CD14-positive monocyte (primary cell): Measurements from ENCODE around the gene MIPOL1. TPM values are rescaled to one million over a fixed set of nuclear protein-coding genes. Genes with fewer than 3 reads are reported as not detected.

Experiments used
- DNase-seq, 3 donors: peaks; one replicate each; pipeline ENCODE4 v3.0.0-alpha.2; 2011 to 2022
- H2AFZ ChIP-seq: 2 replicates; pipeline ENCODE4 v1.6.0; 2012; ENCODE audit warnings: mild to moderate bottlenecking, low read depth, low read length, inconsistent platforms; ENCODE audit not compliant: insufficient read depth, poor library complexity, severe bottlenecking
- H3K27ac ChIP-seq, 2 donors: 1 replicate in 1 of 2; 2 replicates in 1 of 2; pipeline ENCODE4 v1.5.1; 2012 to 2013; ENCODE audit warnings: low read length in 2 of 2, control low read depth in 1 of 2, inconsistent platforms in 1 of 2, low read depth in 1 of 2, mild to moderate bottlenecking in 1 of 2
- H3K27me3 ChIP-seq, 2 donors: one replicate each; pipeline versions ENCODE4 v1.6.0 to v1.6.1; 2011 to 2013; ENCODE audit warnings: low read length in 2 of 2; ENCODE audit not compliant: control insufficient read depth in 2 of 2, insufficient read depth in 2 of 2
- H3K36me3 ChIP-seq, 2 donors: replicated peaks in 1 of 2; 1 replicate in 1 of 2; 2 replicates in 1 of 2; pipeline versions ENCODE4 v1.5.1 to v1.6.1; 2012 to 2013; ENCODE audit warnings: low read length in 2 of 2, control low read depth in 1 of 2, inconsistent platforms in 1 of 2, mild to moderate bottlenecking in 1 of 2; ENCODE audit not compliant: insufficient read depth in 2 of 2, control insufficient read depth in 1 of 2
- H3K4me1 ChIP-seq, 2 donors: 1 replicate in 1 of 2; 2 replicates in 1 of 2; pipeline versions ENCODE4 v1.5.1 to v1.6.1; 2012 to 2013; ENCODE audit warnings: low read length in 2 of 2, control low read depth in 1 of 2, inconsistent platforms in 1 of 2, mild to moderate bottlenecking in 1 of 2, moderate library complexity in 1 of 2; ENCODE audit not compliant: insufficient read depth in 2 of 2, control insufficient read depth in 1 of 2
- H3K4me2 ChIP-seq: replicated peaks from 2 replicates; pipeline ENCODE3; 2012; ENCODE audit warnings: low read length, moderate library complexity, mild to moderate bottlenecking; ENCODE audit not compliant: poor library complexity, severe bottlenecking; ENCODE audit errors: extremely low read depth
- H3K4me3 ChIP-seq, 3 experiments: fragments of 200-600 bp in 1 of 3; sonication (generic) in 1 of 3; replicated peaks in 1 of 3; 1 replicate in 2 of 3; 2 replicates in 1 of 3; pipeline ENCODE4 v1.5.1; 2011 to 2013; ENCODE audit warnings: low read length in 3 of 3, mild to moderate bottlenecking in 3 of 3, control low read depth in 2 of 3, low read depth in 2 of 3, inconsistent platforms in 1 of 3, moderate library complexity in 1 of 3
- H3K79me2 ChIP-seq: 2 replicates; pipeline ENCODE4 v1.6.0; 2012; ENCODE audit warnings: mild to moderate bottlenecking, control low read depth, inconsistent platforms, low read length, moderate library complexity; ENCODE audit not compliant: insufficient read depth
- H3K9ac ChIP-seq: 2 replicates; pipeline ENCODE4 v1.6.0; 2017; ENCODE audit warnings: low read length, mild to moderate bottlenecking; ENCODE audit not compliant: insufficient read depth, poor library complexity, severe bottlenecking
- H3K9me3 ChIP-seq, 2 donors: replicated peaks in 1 of 2; 1 replicate in 1 of 2; 2 replicates in 1 of 2; pipeline versions ENCODE4 v1.5.1 to v1.6.1; 2012 to 2013; ENCODE audit warnings: low read length in 2 of 2, control low read depth in 1 of 2; ENCODE audit not compliant: control insufficient read depth in 1 of 2, insufficient read depth in 1 of 2
- H4K20me1 ChIP-seq: 2 replicates; pipeline ENCODE4 v1.6.0; 2012; ENCODE audit warnings: mild to moderate bottlenecking, low read length, control low read depth, moderate library complexity; ENCODE audit not compliant: insufficient read depth
- H3K27ac Mint-ChIP-seq, 7 donors: one replicate each; pipeline ENCODE4 v1.8.0; 2020; ENCODE audit warnings: mild to moderate bottlenecking in 7 of 7, mixed read lengths in 7 of 7, moderate library complexity in 6 of 7, inconsistent platforms in 2 of 7
- H3K27me3 Mint-ChIP-seq, 3 donors: one replicate each; pipeline ENCODE4 v1.8.0; 2021 to 2022; ENCODE audit warnings: low read depth in 3 of 3, mild to moderate bottlenecking in 3 of 3, mixed read lengths in 3 of 3, moderate library complexity in 3 of 3, inconsistent platforms in 1 of 3
- H3K36me3 Mint-ChIP-seq, 2 donors: one replicate each; pipeline ENCODE4 v1.8.0; 2020; ENCODE audit warnings: mixed read lengths in 2 of 2, inconsistent platforms in 1 of 2, mild to moderate bottlenecking in 1 of 2
- H3K4me1 Mint-ChIP-seq: one replicate; pipeline ENCODE4 v1.8.0; 2020; ENCODE audit warnings: mild to moderate bottlenecking, mixed read lengths
- H3K4me3 Mint-ChIP-seq, 2 donors: one replicate each; pipeline ENCODE4 v1.8.0; 2020; ENCODE audit warnings: mild to moderate bottlenecking in 2 of 2, mixed read lengths in 2 of 2, moderate library complexity in 1 of 2
- H3K9me3 Mint-ChIP-seq, 7 donors: one replicate each; pipeline ENCODE4 v1.8.0; 2020 to 2022; ENCODE audit warnings: mixed read lengths in 7 of 7, mild to moderate bottlenecking in 6 of 7, moderate library complexity in 6 of 7, inconsistent platforms in 2 of 7
- WGBS: methylation state at CpG from one replicate; pipeline ENCODE4 v1.1.5; 2013; ENCODE audit warnings: missing lambda C conversion rate; ENCODE audit not compliant: insufficient coverage; 5-methylcytosine and 5-hydroxymethylcytosine counted together
- intact Hi-C, 2 donors: fragments of 100-400 bp; cut with micrococcal nuclease; formaldehyde crosslinking; loops; one replicate each; pipeline versions ENCODE4 v1.15.0 to v1.15.1; 2023
- polyA plus RNA-seq, 3 donors: library from polyadenylated mRNA; depleted of rRNA in 1 of 3; unstranded in 2 of 3; stranded (reverse) in 1 of 3; fragments of 300-500 nt in 2 of 3; fragments of >200 nt in 1 of 3; fragmentation: Illumina TruSeq in 2 of 3; gene quantifications; 1 replicate in 2 of 3; 2 replicates in 1 of 3; pipeline ENCODE4 v1.2.3, GENCODE V29; 2012 to 2021
- TF ChIP-seq, protein P1 (sequence below): fragments of 200-600 bp; IDR thresholded peaks from one replicate; pipeline ENCODE4 v1.8.0; 2022; ENCODE audit warnings: antibody characterized with exemption, mild to moderate bottlenecking

The MIPOL1 gene
- polyA plus RNA-seq, 3 donors, result not detected

DNA sequence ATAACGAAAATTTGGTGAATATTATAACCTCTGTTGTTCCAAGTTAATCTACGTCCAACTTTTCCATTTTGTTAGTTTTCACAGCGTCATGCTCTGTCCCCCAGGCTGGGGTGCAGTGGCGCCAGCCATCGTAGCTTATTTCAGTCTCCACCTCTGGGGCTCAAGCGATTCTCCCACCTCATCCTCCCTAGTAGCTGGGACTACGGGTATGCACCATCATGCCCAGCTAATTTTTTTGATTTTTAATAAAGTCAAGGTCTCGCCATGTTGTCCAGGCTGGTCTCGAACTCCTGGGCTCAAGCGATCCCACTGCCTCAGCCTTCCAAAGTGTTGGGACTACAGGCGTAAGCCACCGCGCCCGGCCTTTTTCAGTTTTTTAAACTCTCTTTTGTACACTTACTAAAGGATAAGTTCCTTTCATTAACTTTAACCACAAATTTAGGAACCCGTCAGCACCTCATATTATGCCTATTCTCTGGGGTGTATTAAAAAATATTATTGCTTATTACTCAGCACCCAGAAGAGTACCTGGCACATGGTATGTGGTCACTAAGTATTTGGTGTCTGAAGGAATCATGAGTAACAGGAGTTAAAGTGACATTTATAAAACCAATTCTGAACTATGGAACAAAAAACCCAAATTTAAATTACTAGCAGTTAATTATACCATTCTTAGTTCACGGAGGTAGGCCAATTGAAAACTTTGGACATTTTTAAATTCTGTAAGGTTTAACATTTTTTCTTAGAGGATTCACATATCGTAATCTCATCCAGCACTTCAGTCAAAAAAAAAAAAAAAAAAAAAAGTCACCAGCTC is 925 bp upstream of the MIPOL1 start:
- DNase-seq, result no peak
- TF ChIP-seq, protein P1, sequence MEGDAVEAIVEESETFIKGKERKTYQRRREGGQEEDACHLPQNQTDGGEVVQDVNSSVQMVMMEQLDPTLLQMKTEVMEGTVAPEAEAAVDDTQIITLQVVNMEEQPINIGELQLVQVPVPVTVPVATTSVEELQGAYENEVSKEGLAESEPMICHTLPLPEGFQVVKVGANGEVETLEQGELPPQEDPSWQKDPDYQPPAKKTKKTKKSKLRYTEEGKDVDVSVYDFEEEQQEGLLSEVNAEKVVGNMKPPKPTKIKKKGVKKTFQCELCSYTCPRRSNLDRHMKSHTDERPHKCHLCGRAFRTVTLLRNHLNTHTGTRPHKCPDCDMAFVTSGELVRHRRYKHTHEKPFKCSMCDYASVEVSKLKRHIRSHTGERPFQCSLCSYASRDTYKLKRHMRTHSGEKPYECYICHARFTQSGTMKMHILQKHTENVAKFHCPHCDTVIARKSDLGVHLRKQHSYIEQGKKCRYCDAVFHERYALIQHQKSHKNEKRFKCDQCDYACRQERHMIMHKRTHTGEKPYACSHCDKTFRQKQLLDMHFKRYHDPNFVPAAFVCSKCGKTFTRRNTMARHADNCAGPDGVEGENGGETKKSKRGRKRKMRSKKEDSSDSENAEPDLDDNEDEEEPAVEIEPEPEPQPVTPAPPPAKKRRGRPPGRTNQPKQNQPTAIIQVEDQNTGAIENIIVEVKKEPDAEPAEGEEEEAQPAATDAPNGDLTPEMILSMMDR, result no peak
- Mint-ChIP-seq H3K4me3 (peak overlapping the region; percentile 57 to 87), H3K27me3 (peaks cover 21 to 34% (median 28%) of the 10 kb centered on the region in 3 donors), H3K9me3 (peaks cover 0 to 8% (median 0%) of the 10 kb centered on the region in 7 donors), H3K36me3 (no peaks in the 10 kb centered on the region), H3K4me1 (peaks cover 12% of the 10 kb centered on the region), H3K27ac (no peak overlapping the region)
- WGBS, result 93% methylated on average over 9 of the region's 17 CpGs
- Histone ChIP-seq H3K27ac (no peak overlapping the region), H4K20me1 (no peaks in the 10 kb centered on the region), H3K36me3 (no peaks in the 10 kb centered on the region), H3K9ac (no peak overlapping the region), H3K4me2 (peak overlapping the region; percentile 48), H3K27me3 (peaks cover 9 to 28% of the 10 kb centered on the region in 2 donors), H3K9me3 (no peaks in the 10 kb centered on the region), H3K4me3 (peak overlapping the region in 1 of 3 experiments; percentile 65), H3K4me1 (peaks cover 0 to 7% of the 10 kb centered on the region in 2 donors), H3K79me2 (no peaks in the 10 kb centered on the region), H2AFZ (no peak overlapping the region)
- intact Hi-C loops, result no loop called here

DNA sequence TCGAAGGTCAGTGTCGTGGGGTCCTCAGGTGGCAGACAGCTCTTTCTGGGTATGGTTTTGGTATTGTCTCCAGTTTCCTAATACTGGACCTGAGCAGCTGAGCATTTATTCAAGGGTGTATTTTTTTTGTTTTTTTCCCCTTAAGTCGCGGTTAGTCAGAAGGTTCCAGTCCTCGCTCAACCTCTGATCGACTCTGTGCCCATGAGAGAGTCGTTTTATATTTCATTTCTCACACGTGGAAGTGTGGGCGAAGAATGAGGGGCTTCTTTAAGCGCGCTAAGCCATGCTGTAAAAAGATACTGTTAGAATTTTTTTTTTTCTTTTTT is 499 bp downstream of the MIPOL1 start:
- 15% methylated on average over 5 of the region's 11 CpGs for WGBS
- H3K36me3 Mint-ChIP-seq, result no peaks in the 10 kb centered on the region
- H3K9me3 ChIP-seq, result no peaks in the 10 kb centered on the region
- peak overlapping the region; percentile 57 to 87 for H3K4me3 Mint-ChIP-seq
- H3K27me3 ChIP-seq, result peaks cover 9 to 28% of the 10 kb centered on the region in 2 donors
- H3K9ac ChIP-seq, result no peak overlapping the region
- peaks cover 12% of the 10 kb centered on the region for H3K4me1 Mint-ChIP-seq
- no peaks in the 10 kb centered on the region for H4K20me1 ChIP-seq
- no peak overlapping the region for H3K27ac Mint-ChIP-seq
- peaks cover 21 to 34% (median 28%) of the 10 kb centered on the region in 3 donors for H3K27me3 Mint-ChIP-seq
- intact Hi-C loops, result no loop called here
- no peak for DNase-seq
- H3K4me3 ChIP-seq, result peak overlapping the region in 1 of 3 experiments; percentile 65
- H2AFZ ChIP-seq, result peak overlapping the region; percentile 68
- no peak overlapping the region for H3K27ac ChIP-seq
- H3K4me1 ChIP-seq, result peaks cover 0 to 7% of the 10 kb centered on the region in 2 donors
- no peaks in the 10 kb centered on the region for H3K79me2 ChIP-seq
- no peaks in the 10 kb centered on the region for H3K36me3 ChIP-seq
- H3K4me2 ChIP-seq, result peak overlapping the region; percentile 48
- H3K9me3 Mint-ChIP-seq, result peaks cover 0 to 8% (median 0%) of the 10 kb centered on the region in 7 donors
- TF ChIP-seq, protein P1, result no peak
